Mesodermal cell (in vitro differentiated cells): ENCODE data around the gene RAB3GAP1.
A peak's percentile ranks its signal among the peaks of the same experiment; 100 is the strongest.
"Not testable (repeated sequence)": the region's sequence is repeated elsewhere in the genome, so short reads cannot be mapped to it uniquely, and the experiment has no call there.

ENCODE experiments used
- H3K27ac ChIP-seq: 2 replicates; pipeline ENCODE4 v1.7.0; 2013; ENCODE audit warnings: mild to moderate bottlenecking, low read depth, low read length, moderate library complexity; ENCODE audit not compliant: severe bottlenecking
- H3K36me3 ChIP-seq: 2 replicates; pipeline ENCODE4 v1.7.1; 2013; ENCODE audit warnings: mild to moderate bottlenecking, low read length, moderate library complexity; ENCODE audit not compliant: control insufficient read depth, insufficient read depth
- H3K4me1 ChIP-seq: one replicate; pipeline ENCODE4 v1.7.1; 2013; ENCODE audit warnings: mild to moderate bottlenecking, low read length; ENCODE audit not compliant: insufficient read depth, control insufficient read depth, poor library complexity, severe bottlenecking
- H3K4me3 ChIP-seq: 2 replicates; pipeline ENCODE4 v1.7.0; 2013; ENCODE audit warnings: low read length, control low read depth, mild to moderate bottlenecking; ENCODE audit not compliant: insufficient read depth, poor library complexity, severe bottlenecking; ENCODE audit errors: extremely low read depth
- H3K9me3 ChIP-seq: 2 replicates; pipeline ENCODE4 v1.7.1; 2013; ENCODE audit warnings: mild to moderate bottlenecking, low read length, moderate library complexity; ENCODE audit not compliant: control insufficient read depth
- WGBS, 2 experiments: methylation state at CpG; one replicate each; pipeline ENCODE4 v1.1.5; 2013; ENCODE audit warnings: missing lambda C conversion rate in 2 of 2; ENCODE audit not compliant: insufficient coverage in 2 of 2; 5-methylcytosine and 5-hydroxymethylcytosine counted together

Gene RAB3GAP1

GRCh38 chr2:135023886-135024485 is 28.1 kb upstream of the RAB3GAP1 start:
- 89 to 96% methylated on average over 4 to 5 of the region's 5 CpGs for WGBS, 2 experiments
- H3K36me3 ChIP-seq = no peaks in the 10 kb centered on the region

GRCh38 chr2:135029481-135030134 is 22.5 kb upstream of the RAB3GAP1 start:
- no peak overlapping the region for H3K4me3 ChIP-seq
- H3K4me1 ChIP-seq = no peaks in the 10 kb centered on the region
- no peaks in the 10 kb centered on the region for H3K9me3 ChIP-seq
- no peak overlapping the region for H3K27ac ChIP-seq
- no peaks in the 10 kb centered on the region for H3K36me3 ChIP-seq
- WGBS, 2 experiments = no CpG with 5 or more reads among the region's 2 CpGs

More at GRCh38 chr2:135023886-135024485, 28.1 kb upstream of the RAB3GAP1 start:
- Histone ChIP-seq H3K4me3 (no peak overlapping the region), H3K9me3 (no peaks in the 10 kb centered on the region), H3K27ac (no peak overlapping the region), H3K4me1 (no peaks in the 10 kb centered on the region)

GRCh38 chr2:135030826-135031225 is 21.3 kb upstream of the RAB3GAP1 start:
- H3K36me3 ChIP-seq = no peaks in the 10 kb centered on the region
- H3K9me3 ChIP-seq = no peaks in the 10 kb centered on the region
- H3K27ac ChIP-seq = no peak overlapping the region
- H3K4me3 ChIP-seq = no peak overlapping the region
- 90% methylated on average over 1 of the region's 1 CpG; no CpG with 5 or more reads in 1 of the 2 experiments for WGBS, 2 experiments
- H3K4me1 ChIP-seq = no peaks in the 10 kb centered on the region

- not testable (repeated sequence) for H3K4me3 ChIP-seq, H3K36me3 ChIP-seq, H3K9me3 ChIP-seq, H3K4me1 ChIP-seq, H3K27ac ChIP-seq
- WGBS, 2 experiments = 100% methylated on average over 1 of the region's 33 CpGs; no CpG with 5 or more reads in 1 of the 2 experiments
Measured at GRCh38 chr2:135033216-135033615, 18.9 kb upstream of the RAB3GAP1 start.

- no peak overlapping the region for H3K4me3 ChIP-seq
- H3K36me3 ChIP-seq = no peaks in the 10 kb centered on the region
- no peaks in the 10 kb centered on the region for H3K9me3 ChIP-seq
- no peaks in the 10 kb centered on the region for H3K4me1 ChIP-seq
- WGBS, 2 experiments = 87 to 89% methylated on average over 2 to 3 of the region's 3 CpGs
- no peak overlapping the region for H3K27ac ChIP-seq
Measured at GRCh38 chr2:135037831-135038230, 14.3 kb upstream of the RAB3GAP1 start.

GRCh38 chr2:135043345-135043744 is 8.7 kb upstream of the RAB3GAP1 start:
- no CpG with 5 or more reads among the region's 2 CpGs for WGBS, 2 experiments
- Histone ChIP-seq H3K9me3 (no peaks in the 10 kb centered on the region), H3K36me3 (no peaks in the 10 kb centered on the region), H3K27ac (no peak overlapping the region), H3K4me3 (no peak overlapping the region), H3K4me1 (no peaks in the 10 kb centered on the region)

- no peak within 1 kb of the TSS for H3K4me3 ChIP-seq
- no peaks in the 10 kb centered on the region for H3K36me3 ChIP-seq
- no peaks in the 10 kb centered on the region for H3K9me3 ChIP-seq
- no peak within 1 kb of the TSS for H3K27ac ChIP-seq
- no peaks in the 10 kb centered on the region for H3K4me1 ChIP-seq
Measured at GRCh38 chr2:135047300-135047699, 4.8 kb upstream of the RAB3GAP1 start, which contains the start of gene MAP3K19. Gene MAP3K19 (minus strand): TSS chr2:135047447. CDS start chr2:135024647, 22,800 bp downstream.

- no peak overlapping the region for H3K4me3 ChIP-seq
- H3K4me1 ChIP-seq = no peaks in the 10 kb centered on the region
- 100% methylated on average over 1 of the region's 6 CpGs for WGBS, 2 experiments
- H3K9me3 ChIP-seq = no peaks in the 10 kb centered on the region
- no peak overlapping the region for H3K27ac ChIP-seq
- H3K36me3 ChIP-seq = no peaks in the 10 kb centered on the region
Measured at GRCh38 chr2:135048122-135048521, 4.0 kb upstream of the RAB3GAP1 start.

GRCh38 chr2:135050132-135050531 is 2.0 kb upstream of the RAB3GAP1 start:
- no peak overlapping the region for H3K27ac ChIP-seq
- peaks cover 10% of the 10 kb centered on the region for H3K4me1 ChIP-seq
- H3K36me3 ChIP-seq = peaks cover 5% of the 10 kb centered on the region
- no peak overlapping the region for H3K4me3 ChIP-seq
- no peaks in the 10 kb centered on the region for H3K9me3 ChIP-seq
- WGBS, 2 experiments = 82 to 94% methylated on average over 2 of the region's 3 CpGs

GRCh38 chr2:135050684-135051083 is 1.4 kb upstream of the RAB3GAP1 start:
- Histone ChIP-seq H3K4me3 (no peak overlapping the region), H3K36me3 (peaks cover 9% of the 10 kb centered on the region), H3K4me1 (peaks cover 10% of the 10 kb centered on the region), H3K9me3 (no peaks in the 10 kb centered on the region), H3K27ac (no peak overlapping the region)
- 94% methylated on average over 6 of the region's 6 CpGs for WGBS, 2 experiments

GRCh38 chr2:135052997-135053474 is 944 bp downstream of the RAB3GAP1 start:
- Histone ChIP-seq H3K9me3 (no peaks in the 10 kb centered on the region), H3K27ac (no peak overlapping the region), H3K4me1 (peaks cover 10% of the 10 kb centered on the region), H3K4me3 (peak overlapping the region; percentile 90), H3K36me3 (peaks cover 24% of the 10 kb centered on the region)
- 40 to 59% methylated on average over 13 of the region's 15 CpGs for WGBS, 2 experiments
